Thyroid gland (tissue), 4 donors: ENCODE results near the gene HOXC4. TPM values are rescaled to one million over a fixed set of nuclear protein-coding genes. Genes with fewer than 3 reads are reported as not detected.

ENCODE experiments used
- DNase-seq, 2 donors: peaks; one replicate each; pipeline ENCODE4 v3.0.0-alpha.2; 2019
- H3K27ac ChIP-seq, 3 donors: fragments of 200-600 bp; sonication (generic); 1 replicate in 2 of 3; 2 replicates in 1 of 3; pipeline ENCODE4 v1.5.1; 2016 to 2019; ENCODE audit warnings: mild to moderate bottlenecking in 1 of 3, moderate library complexity in 1 of 3
- H3K27me3 ChIP-seq: fragments of 200-600 bp; sonication (generic); one replicate; pipeline ENCODE4 v1.5.1; 2019
- H3K36me3 ChIP-seq, 2 donors: fragments of 200-600 bp; sonication (generic); one replicate each; pipeline ENCODE4 v1.5.1; 2016 to 2019
- H3K4me1 ChIP-seq, 2 donors: fragments of 200-600 bp; sonication (generic); one replicate each; pipeline ENCODE4 v1.5.1; 2017 to 2019
- H3K4me3 ChIP-seq, 3 donors: fragments of 200-600 bp; sonication (generic); replicated peaks in 1 of 3; 1 replicate in 2 of 3; 2 replicates in 1 of 3; pipeline ENCODE4 v1.5.1; 2016; ENCODE audit warnings: mild to moderate bottlenecking in 1 of 3
- H3K9me3 ChIP-seq: fragments of 200-600 bp; sonication (generic); one replicate; pipeline ENCODE4 v1.5.1; 2017
- POLR2A ChIP-seq, 2 donors: fragments of 450-650 bp; IDR thresholded peaks; one replicate each; pipeline ENCODE4 v1.6.1; 2017; ENCODE audit warnings: antibody characterized with exemption in 2 of 2, mild to moderate bottlenecking in 2 of 2, moderate library complexity in 1 of 2
- whole genome bisulfite sequencing, 2 donors: methylation state at CpG; one replicate each; pipeline ENCODE4 v1.1.5; 2017; 5-methylcytosine and 5-hydroxymethylcytosine counted together
- intact Hi-C: fragments of 100-400 bp; cut with DNase I; formaldehyde crosslinking; loops from one replicate; pipeline ENCODE4 v1.15.1; 2023
- total RNA-seq, 4 donors: library from RNA; depleted of rRNA; stranded (reverse); fragments of >200 nt; gene quantifications; one replicate each; pipeline ENCODE4 v1.2.3, GENCODE V29; 2016
- TF ChIP-seq, protein P1 (sequence below), 6 experiments: fragments of 200-600 bp in 3 of 6; fragments of 450-650 bp in 3 of 6; sonication (generic) in 3 of 6; IDR thresholded peaks; one replicate each; pipeline ENCODE4 v1.5.1; 2016 to 2019; ENCODE audit warnings: antibody characterized with exemption in 6 of 6, mild to moderate bottlenecking in 2 of 6, inconsistent platforms in 1 of 6, moderate library complexity in 1 of 6

The HOXC4 gene
- total RNA-seq, 4 donors from 2014 or later: 0.22 to 0.27 TPM; not detected in 2

GRCh38 chr12:54030442-54030801, 23.2 kb upstream of the HOXC4 start:
- intact Hi-C loops: no loop called here
- DNase-seq: no peak
- Histone ChIP-seq H3K4me1 (peaks cover 0 to 29% of the 10 kb centered on the region in 2 donors), H3K36me3 (no peaks in the 10 kb centered on the region), H3K27me3 (peaks cover 84% of the 10 kb centered on the region), H3K9me3 (no peaks in the 10 kb centered on the region), H3K4me3 (no peak overlapping the region), H3K27ac (no peak overlapping the region)
- WGBS, 2 donors: 29 to 33% methylated on average over 7 of the region's 7 CpGs
- TF ChIP-seq, protein P1, sequence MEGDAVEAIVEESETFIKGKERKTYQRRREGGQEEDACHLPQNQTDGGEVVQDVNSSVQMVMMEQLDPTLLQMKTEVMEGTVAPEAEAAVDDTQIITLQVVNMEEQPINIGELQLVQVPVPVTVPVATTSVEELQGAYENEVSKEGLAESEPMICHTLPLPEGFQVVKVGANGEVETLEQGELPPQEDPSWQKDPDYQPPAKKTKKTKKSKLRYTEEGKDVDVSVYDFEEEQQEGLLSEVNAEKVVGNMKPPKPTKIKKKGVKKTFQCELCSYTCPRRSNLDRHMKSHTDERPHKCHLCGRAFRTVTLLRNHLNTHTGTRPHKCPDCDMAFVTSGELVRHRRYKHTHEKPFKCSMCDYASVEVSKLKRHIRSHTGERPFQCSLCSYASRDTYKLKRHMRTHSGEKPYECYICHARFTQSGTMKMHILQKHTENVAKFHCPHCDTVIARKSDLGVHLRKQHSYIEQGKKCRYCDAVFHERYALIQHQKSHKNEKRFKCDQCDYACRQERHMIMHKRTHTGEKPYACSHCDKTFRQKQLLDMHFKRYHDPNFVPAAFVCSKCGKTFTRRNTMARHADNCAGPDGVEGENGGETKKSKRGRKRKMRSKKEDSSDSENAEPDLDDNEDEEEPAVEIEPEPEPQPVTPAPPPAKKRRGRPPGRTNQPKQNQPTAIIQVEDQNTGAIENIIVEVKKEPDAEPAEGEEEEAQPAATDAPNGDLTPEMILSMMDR (IDR thresholded peaks at IDR 0.05): no peak
- TF ChIP-seq POLR2A (IDR thresholded peaks at IDR 0.05): no peak

DNA sequence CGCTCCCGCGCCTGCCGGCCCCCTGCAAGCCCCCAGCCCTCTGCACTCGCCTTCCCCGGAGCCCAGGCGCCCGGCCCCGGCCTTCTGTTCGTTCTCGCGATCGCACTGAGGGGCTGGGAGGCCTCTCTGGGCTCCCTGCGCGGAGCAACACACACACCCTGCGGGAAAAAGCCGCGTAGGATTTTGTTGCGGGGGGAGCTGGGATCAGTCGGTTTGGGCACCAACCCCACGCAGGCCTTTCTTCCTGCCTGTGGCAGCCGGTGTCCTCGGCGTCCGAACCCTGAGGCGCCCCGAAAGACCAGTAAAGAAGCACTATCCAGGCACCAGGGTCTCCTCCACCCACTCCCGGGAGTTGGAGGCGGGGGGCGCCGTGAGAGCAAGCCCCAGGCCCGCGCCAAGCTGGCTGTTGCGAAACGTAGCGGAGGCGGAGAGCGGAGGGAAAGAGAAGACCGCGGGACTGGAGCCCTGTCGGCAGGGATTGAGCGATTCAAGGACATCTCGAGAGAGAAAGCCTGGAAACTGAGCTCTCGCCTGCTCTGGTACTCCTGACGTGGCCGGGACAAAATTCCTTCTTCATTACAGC, 22.7 kb upstream of the HOXC4 start:
- TF ChIP-seq POLR2A (IDR thresholded peaks at IDR 0.05): no peak
- TF ChIP-seq, protein P1 (IDR thresholded peaks at IDR 0.05): no peak
- intact Hi-C loops: no loop called here
- WGBS, 2 donors: 7 to 15% methylated on average over 28 to 34 of the region's 46 CpGs
- H3K9me3 ChIP-seq: no peaks in the 10 kb centered on the region
- no peak for DNase-seq
- H3K4me1 ChIP-seq: peaks cover 0 to 29% of the 10 kb centered on the region in 2 donors
- no peak overlapping the region for H3K27ac ChIP-seq
- no peak overlapping the region for H3K4me3 ChIP-seq
- H3K36me3 ChIP-seq: no peaks in the 10 kb centered on the region
- peaks cover 79% of the 10 kb centered on the region for H3K27me3 ChIP-seq

DNA sequence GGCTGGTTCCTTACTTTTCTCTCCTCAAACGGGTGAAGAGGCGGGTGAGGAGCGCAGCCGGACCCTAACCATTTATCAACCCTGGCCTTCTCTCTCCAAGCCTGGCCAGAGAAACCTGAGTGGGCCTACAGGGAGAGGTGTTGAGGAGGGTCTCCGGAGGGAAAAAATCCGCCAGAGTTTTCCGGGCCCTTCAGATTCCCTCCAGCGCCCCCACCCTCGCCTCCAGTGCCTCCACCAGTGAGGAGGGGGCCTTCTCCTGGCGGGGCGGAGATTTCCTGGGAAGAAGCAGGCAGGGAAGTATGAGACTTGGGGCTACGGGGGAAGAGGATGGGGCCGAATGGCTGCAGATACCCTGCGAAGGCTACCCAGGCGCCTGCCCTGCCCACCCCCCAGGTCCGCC, 22.2 kb upstream of the HOXC4 start:
- WGBS, 2 donors: 16 to 29% methylated on average over 15 to 16 of the region's 16 CpGs
- no peak for DNase-seq

DNA sequence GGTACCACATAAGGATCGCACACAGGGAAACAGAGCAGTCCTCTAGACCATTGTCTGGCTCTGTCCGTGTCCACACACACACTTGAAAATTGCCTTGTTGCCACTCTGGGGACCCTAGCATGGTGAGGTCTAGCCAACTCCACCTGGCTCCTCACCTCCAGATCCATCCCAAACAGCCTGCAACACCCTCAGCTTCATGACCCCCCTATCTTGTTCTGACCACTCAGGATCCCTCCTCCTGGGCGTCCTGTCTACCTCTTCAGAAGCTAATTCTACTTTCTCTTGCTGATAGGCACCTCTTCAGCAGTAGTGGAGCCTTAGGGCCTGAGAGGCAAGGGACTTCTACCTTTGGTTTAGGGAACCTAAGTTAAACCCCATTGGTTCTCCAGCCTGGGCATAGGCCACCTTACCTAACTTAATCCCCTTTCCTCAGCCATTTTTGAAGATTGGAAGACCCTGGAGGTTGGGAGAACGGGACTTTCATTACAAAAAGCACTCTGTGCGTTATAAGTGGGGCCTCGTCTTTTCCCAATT, 21.5 kb upstream of the HOXC4 start:
- Histone ChIP-seq H3K4me1 (peaks cover 0 to 39% of the 10 kb centered on the region in 2 donors), H3K36me3 (no peaks in the 10 kb centered on the region), H3K27me3 (peaks cover 69% of the 10 kb centered on the region), H3K4me3 (no peak overlapping the region), H3K9me3 (no peaks in the 10 kb centered on the region), H3K27ac (no peak overlapping the region)
- TF ChIP-seq, protein P1 (IDR thresholded peaks at IDR 0.05): no peak
- no peak for TF ChIP-seq POLR2A (IDR thresholded peaks at IDR 0.05)
- no peak for DNase-seq
- intact Hi-C loops: loop anchor here (2.0 kb wide), 1 partner anchor 159 kb away; no protein-coding TSS in a partner anchor
- WGBS, 2 donors: 32 to 33% methylated on average over 6 of the region's 6 CpGs

More for the DNA sequence above, 22.2 kb upstream of the HOXC4 start:
- intact Hi-C loops: no loop called here
- Histone ChIP-seq H3K9me3 (no peaks in the 10 kb centered on the region), H3K4me1 (peaks cover 0 to 34% of the 10 kb centered on the region in 2 donors), H3K27me3 (peaks cover 74% of the 10 kb centered on the region), H3K4me3 (no peak overlapping the region), H3K36me3 (no peaks in the 10 kb centered on the region), H3K27ac (no peak overlapping the region)
- TF ChIP-seq, protein P1 (IDR thresholded peaks at IDR 0.05): no peak
- no peak for TF ChIP-seq POLR2A (IDR thresholded peaks at IDR 0.05)

GRCh38 chr12:54032627-54033100, 21.0 kb upstream of the HOXC4 start, which contains the start of gene HOXC5:
HOXC5 (plus strand) TSS chr12:54033050; CDS start chr12:54033123, 73 bp downstream.
- H3K9me3 ChIP-seq: no peaks in the 10 kb centered on the region
- intact Hi-C loops: loop anchor here (2.0 kb wide), 1 partner anchor 158 kb away; no protein-coding TSS in a partner anchor
- H3K4me3 ChIP-seq: no peak within 1 kb of the TSS
- H3K36me3 ChIP-seq: no peaks in the 10 kb centered on the region
- H3K27me3 ChIP-seq: peaks cover 64% of the 10 kb centered on the region
- no peak within 1 kb of the TSS for H3K27ac ChIP-seq
- H3K4me1 ChIP-seq: peaks cover 0 to 39% of the 10 kb centered on the region in 2 donors
- TF ChIP-seq POLR2A (IDR thresholded peaks at IDR 0.05): no peak
- TF ChIP-seq, protein P1 (IDR thresholded peaks at IDR 0.05): peak; percentile 77 to 98 (median 90)
- peak; percentile 68 to 70 for DNase-seq
- WGBS, 2 donors: 1 to 4% methylated on average over 12 of the region's 12 CpGs
